Jurkat, Clone E6-1 (cell line): ENCODE measurements around the gene LYRM4.

Experiments
- DNase-seq: peaks from one replicate; pipeline ENCODE4 v3.0.0-alpha.2; 2011; ENCODE audit warnings: low read depth, low spot score
- H3K4me3 ChIP-seq: 2 replicates; pipeline ENCODE4 v1.5.1; 2011; ENCODE audit warnings: mild to moderate bottlenecking, low read length, control low read depth, moderate library complexity

The LYRM4 gene

DNA sequence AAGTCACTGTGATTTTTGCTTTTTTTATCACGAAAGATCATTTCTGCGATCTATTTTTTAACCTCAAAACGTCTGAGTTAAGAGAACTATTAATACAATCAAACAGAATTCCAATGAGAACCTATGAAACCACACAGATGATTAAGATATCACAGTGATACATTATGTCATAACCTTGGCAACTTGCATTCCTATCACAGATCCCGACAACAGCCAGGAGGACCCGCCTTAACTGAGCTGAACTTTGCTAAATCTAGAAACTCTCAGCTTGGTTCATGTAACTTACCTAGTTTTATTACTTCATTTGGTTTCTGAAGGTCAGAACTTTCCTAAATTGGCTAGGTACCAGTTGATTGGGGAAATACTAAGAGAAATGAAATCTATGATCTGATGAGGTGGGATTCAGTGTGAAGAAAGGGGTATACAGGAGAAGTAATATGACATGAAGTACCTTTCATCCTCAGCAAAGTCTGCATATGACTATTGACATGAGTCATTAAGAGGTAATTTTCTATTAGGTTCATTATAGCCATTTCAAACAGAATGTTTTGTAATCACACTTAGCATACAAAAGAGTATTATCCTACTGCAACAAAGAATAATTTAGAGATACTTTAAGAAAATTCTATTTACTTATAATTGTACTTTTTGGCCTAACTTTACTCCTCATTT is 11.2 kb downstream of the LYRM4 start:
- no peak for DNase-seq

DNA sequence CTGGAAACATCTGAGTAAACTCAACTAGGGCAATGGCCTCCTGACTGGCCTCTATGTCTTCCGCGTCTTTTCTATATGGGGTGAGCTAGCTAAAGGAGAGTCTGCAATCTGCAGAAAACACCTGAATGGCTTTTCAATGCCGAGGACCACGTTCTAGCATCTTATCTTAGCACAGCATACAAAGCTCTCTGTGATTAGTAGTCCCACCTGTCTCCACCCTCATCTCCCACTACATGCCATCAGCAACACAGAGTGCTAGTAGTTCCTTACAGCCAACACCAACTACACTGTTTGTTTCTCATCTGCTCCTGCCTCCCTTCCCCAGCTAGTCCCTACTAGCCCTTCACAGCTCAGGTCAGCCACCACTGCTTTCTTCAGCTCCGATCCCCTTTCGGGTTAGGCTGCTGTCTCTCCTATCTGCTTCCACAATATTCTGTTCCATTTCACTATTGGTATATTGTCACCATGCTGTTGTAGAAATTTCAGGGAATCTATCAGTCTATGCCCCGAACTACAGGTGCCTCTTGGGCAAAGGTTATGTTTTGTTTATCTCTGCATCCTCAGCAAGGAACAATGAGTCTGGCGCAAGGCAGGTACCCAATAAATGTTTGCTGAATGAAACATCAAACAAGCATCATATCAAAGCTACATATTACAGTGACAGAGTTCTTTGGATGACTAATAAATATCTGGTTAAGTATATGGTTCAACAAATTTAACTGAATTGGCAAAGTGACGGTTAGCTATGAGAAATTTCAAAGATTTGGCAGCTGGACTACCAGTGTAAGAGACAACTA is 12.2 kb downstream of the LYRM4 start:
- H3K4me3 ChIP-seq: no peak overlapping the region
- no peak for DNase-seq

More for the DNA sequence above, 11.2 kb downstream of the LYRM4 start:
- no peak overlapping the region for H3K4me3 ChIP-seq

DNA sequence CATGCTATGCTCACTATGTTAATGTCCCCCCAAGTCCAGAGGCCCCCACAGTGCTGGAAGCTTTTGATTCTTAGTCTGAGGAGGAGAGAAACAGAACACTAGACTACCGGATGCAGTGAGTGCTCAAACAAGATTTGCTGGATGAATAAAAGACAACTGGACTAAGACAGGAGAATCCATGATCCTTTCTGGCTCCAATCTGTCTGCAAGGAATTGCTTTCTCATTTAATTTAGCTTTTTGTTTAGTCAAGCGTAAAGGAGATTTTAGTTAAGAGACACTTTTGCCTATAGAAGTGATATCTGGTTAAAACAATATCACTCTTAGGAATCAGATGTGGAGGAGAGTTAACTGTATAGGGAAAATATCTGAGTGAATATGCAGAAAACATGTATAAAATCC is 13.5 kb downstream of the LYRM4 start:
- H3K4me3 ChIP-seq: no peak overlapping the region
- no peak for DNase-seq

DNA sequence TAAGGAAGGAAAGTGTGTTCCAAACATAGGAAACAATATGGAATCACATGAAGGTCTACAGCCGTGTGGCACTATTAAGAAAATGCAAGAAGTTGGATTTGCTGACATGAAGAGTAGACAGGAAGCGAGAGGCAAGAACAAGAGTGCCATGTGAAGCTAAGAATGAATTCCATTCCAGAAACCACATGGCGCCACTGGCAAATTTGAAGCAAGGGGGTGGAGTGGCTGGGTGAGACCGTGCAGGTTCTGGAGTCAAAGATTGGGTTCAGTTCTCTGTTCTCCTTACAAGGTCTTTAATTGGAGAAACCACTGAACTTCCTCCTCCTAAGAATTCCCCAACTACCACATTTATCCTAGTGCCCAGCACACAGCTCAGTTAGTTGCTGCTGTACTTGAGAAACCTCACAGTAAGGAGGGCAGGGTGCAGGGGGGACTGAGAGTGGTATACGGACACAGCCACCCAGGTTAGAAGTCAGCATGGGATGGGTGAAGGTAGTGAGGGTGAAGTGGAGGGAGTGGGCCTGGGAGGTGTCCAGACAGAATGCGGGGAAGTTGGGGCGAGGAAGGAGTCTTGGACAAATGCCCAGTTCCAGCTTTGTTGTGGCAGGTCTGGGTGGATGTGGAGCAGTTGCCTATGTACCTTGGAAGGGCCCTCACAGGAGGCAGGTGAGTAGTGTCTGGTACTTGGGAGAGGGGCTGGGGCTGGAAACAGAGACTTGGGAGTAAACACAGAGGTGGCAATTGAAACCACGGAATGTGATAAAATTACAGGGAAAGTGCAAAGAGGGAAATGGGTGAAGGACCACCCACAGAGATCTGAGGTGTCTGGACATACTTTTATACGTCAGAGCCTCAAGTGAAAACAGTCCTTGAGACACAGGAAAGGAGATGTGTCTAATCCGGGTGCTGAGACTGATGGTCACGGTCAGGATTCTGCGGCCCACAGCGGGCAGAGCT is 14.3 kb downstream of the LYRM4 start:
- no peak for DNase-seq
- no peak overlapping the region for H3K4me3 ChIP-seq

DNA sequence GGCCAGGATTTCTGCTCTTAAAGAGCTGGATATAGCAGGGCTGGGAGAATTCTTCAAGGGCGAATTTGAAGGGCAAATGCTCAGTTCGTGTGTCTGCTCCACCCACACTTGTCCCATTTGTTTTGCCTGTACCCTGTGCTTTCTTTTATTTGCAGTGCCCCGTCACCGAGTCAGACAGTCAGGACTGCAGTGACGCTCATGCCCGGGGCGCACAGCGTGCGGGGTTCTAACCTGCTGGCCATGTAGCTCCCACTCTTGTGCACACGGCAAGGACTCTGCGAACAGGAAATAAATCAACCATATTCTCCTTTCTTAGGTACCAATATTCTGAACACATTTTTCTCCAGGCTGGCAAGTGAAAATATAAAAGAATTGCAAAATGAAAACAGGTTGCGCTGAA is 17.7 kb downstream of the LYRM4 start:
- H3K4me3 ChIP-seq: no peak overlapping the region
- DNase-seq: no peak

DNA sequence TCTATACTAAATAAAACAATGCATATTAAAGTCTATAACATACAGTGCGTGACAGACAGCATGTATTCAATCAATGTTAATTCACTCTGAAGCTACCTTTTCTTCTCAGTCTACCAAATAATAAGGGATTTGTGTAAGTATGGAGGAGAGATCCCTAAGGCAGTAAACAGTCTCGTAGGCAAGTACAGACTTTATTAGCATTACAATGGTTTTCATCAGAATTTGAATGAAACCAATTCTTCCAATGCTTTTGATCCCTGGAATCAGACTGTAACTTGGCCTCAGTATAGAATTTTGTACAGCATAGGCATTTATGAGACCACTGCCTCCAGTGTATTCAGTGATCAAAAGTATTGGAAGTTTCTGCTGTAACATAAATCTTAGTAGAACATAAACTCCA is 19.5 kb downstream of the LYRM4 start:
- H3K4me3 ChIP-seq: no peak overlapping the region
- DNase-seq: no peak

DNA sequence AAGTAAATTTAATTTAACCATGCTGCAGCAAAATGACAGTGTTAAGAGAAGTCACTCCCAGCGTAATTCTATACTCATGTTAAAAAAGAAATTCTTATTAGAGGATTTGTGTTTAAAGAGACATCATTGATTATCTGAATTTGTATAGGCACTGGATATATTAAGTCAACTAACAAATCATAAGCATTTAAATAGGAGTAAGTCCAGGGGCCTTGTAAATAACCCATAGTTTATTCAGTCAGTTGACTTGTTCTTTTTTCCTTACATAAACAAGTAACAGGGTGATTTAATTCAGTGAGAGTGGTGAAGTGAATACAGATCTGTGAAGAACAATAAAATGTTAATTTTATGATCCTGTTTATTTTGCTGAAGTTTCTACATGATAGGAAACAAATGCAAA is 22.4 kb downstream of the LYRM4 start:
- DNase-seq: no peak
- no peak overlapping the region for H3K4me3 ChIP-seq

DNA sequence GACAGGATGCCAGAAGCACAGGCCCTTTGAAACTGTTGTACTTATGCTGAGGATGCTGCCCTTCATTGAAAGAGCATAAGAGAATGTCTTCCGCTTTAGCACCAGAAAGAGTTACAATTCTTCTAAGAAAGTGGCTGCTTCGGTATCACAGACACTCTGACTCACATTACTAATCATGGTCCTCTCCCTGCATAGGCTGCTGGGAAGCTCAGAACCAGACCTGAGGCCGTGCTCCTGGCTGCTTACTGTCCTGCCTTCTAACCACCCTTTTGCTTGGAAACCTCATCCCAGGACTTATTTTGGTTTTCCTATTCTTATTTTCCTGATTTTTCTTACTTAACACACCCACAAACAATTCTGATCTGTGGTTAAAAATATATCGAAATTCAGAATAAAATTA is 22.9 kb downstream of the LYRM4 start:
- H3K4me3 ChIP-seq: no peak overlapping the region
- no peak for DNase-seq

DNA sequence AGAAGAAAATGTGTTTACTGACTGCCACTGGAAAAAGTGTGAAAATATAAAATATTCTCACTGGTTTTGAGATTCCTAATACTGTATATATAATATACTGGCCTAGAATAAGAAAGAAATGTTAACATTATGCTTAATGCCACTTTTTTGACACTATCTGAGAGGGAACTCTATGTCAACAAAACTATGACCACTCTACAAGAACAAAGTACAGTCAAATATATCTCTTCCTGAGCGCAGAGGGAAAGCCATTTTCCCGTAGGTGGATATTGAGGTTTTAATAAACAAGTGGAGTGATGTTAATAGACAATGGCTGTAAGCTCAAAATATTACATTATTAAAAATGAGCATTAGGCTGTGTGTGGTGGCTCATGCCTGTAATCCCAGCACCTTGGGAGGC is 24.9 kb downstream of the LYRM4 start:
- no peak overlapping the region for H3K4me3 ChIP-seq
- DNase-seq: no peak

DNA sequence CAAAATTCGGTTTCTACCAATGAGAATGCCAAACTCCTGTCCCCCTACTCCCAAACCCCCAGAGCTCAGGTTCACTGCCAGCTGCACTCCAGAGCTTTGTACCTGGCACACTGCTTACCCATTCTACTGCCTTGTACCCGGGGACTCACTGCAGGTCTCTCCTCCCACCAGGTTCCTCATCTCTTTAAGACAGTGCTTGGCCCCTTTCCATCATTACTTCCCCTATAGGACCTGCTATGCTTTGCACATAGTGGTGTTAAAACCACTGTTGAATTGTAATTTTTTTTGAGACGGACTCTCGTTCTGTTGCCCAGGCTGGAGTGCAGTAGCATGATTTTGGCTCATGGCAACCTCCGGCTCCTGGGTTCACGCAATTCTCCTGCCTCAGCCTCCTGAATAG is 25.9 kb downstream of the LYRM4 start:
- DNase-seq: no peak
- H3K4me3 ChIP-seq: no peak overlapping the region

DNA sequence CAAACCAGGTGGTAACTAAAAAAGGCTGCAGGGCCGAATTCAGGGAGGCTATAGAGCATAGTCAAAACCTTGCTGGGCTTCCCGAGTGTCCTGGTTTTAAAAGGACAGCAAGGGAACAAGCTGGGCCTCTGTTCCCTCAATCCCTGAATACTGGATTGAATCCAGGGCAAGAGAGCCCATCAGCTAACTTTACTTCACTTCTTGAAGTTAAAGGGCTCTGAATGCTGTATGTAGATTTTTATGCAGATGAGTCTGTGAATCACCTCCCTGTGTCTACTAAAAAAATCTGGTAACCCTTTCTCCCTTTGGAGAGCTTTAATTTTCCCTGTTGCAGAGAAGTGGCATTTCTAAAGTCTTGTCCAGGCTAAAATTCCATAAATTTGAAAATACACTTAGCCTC is 29.5 kb downstream of the LYRM4 start:
- DNase-seq: no peak
- H3K4me3 ChIP-seq: no peak overlapping the region

DNA sequence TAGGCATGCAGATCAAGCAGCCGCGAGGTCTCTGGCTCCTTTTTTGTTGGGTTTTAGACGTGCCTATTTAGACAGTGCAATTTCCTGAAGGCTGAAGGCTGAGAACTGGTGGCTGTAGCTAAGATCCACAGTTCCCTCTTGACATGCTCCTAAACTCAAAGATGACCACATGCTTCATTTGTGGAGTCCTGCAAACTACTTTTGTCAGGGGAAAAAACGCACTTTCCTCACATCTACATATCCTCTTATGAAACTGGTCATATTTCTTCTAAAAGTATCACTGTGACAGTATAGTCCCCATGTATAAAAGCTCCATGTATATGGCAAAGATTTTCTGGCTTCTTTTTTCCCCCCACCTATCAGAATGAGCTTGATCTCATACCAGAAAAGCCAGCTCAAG is 30.7 kb downstream of the LYRM4 start:
- no peak for DNase-seq
- H3K4me3 ChIP-seq: no peak overlapping the region

DNA sequence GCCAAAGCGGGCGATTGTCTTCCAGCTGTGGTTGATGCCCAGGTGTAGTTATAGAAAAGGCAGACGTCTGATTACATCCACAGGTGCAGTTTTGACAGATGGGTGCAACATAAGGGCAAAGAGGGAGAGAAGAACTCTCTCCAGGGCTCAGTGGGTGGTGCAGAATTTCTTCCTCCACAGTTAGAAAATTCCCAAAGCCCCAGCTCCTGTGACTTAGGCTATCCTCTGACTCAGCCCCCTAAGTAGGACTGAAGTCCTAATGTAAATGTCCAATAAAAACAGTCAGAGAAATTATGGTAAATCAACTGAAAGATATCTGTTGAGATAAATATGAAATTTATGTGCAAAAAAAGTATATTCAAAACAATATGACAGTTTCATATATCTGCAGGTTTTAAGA is 31.4 kb downstream of the LYRM4 start:
- no peak for DNase-seq

DNA sequence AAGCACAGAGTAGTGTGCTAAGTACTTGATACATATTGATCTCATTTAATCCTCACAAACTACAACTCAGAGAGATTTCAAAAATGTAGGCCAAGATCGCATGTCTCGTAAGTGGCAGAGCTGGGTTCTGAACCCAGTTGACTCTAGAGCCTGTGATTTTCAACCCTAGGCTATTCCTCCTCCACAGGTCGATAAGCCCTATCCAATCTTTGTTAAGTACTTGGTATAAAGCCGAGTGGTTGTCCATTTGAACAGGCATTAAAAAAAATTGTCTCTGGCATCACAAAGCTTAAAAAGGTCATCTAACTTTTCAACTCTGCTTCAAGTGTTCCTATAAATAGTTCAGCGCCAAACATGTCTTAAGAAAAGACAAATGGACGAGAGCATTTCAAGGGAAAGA is 37.4 kb downstream of the LYRM4 start:
- no peak for DNase-seq
- H3K4me3 ChIP-seq: no peak overlapping the region

More for the DNA sequence above, 31.4 kb downstream of the LYRM4 start:
- H3K4me3 ChIP-seq: no peak overlapping the region

DNA sequence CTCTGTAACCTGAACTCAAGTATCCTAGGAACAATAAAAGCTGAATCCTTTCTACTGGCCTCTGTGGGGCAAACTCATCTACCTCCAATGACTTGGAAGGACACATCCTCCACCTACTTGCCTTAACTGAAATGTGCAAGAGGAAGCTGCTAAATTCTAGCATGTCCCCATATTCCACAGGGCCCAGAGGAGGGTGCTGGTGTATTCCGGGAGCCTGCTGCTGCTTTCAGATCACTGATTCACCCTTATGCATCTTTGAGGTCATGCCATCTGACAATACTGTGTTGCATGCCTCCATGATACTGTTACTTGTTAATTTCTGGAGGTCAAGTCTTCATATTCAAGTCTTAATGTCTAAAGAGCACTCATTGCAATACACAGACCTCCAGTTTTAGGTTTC is 40.3 kb downstream of the LYRM4 start:
- DNase-seq: no peak
- H3K4me3 ChIP-seq: no peak overlapping the region

DNA sequence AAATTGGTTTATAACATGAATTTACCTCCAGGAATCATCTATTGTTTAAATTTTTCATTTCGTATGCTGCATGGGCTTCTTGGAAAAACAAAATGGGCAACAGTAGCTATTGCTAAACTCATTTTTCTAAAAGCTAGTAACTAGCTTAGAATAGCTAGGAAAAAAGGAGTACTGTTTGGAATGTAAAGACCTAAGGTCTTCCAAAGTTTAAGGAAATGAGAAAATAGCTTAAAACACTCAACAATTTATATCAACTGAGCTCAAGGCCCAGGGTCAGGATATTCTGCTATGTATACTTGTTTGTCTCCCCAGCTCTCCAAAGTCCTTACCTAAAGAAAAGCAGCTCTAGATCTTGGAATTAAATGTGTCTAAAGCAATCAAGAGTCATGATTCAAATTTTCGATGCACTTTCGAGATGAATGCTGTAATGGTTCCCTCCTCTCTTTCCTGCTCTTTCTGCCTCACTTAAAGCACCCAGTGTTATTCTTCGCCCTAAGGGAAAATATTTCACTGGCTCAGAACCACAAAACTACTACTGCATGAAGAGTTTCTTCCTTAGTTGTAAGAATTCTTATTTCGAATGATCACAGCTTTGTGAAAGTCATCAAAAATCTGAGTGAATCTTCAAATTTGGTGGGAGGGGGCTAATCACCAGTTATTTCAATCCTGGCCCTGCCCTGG is 41.6 kb downstream of the LYRM4 start:
- no peak overlapping the region for H3K4me3 ChIP-seq
- DNase-seq: no peak

DNA sequence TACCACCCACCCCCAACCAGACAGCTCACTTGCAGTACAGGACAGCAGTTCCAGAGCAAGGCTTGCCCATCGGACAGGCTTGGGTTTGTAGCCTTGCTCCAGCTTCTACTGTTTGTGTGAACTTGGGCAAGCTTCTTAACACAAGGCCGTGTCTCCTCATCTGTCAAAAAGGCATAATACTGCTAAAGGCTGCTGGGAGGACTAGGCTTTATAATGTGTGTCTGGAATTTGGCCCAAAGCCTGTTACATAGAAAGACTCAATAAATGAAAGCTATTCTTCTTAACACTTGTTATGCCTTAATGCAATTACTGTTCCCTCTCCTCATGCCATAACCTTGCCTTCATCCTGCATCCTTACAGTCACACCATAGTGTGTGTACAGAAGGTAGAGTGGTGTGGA is 43.4 kb downstream of the LYRM4 start:
- DNase-seq: no peak
- H3K4me3 ChIP-seq: no peak overlapping the region

DNA sequence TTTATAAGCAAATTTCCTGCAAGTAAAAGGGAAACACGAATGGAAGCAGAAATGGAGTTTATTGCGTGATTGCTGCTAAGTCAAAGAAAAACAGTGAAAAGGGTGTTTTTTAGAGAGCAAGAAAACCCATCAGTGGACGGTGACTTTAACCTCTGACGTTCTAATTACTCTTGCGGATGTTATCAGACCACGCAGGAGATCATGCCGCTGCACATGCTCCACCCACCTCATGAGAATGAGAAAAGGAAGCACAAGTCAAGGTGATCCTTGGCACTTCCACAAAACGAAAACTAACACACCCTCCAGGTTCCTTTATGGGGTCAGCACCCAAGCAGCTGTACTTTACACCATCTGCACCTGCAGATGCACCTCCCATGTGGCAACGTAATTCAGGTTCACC is 45.0 kb downstream of the LYRM4 start:
- H3K4me3 ChIP-seq: no peak overlapping the region
- no peak for DNase-seq

DNA sequence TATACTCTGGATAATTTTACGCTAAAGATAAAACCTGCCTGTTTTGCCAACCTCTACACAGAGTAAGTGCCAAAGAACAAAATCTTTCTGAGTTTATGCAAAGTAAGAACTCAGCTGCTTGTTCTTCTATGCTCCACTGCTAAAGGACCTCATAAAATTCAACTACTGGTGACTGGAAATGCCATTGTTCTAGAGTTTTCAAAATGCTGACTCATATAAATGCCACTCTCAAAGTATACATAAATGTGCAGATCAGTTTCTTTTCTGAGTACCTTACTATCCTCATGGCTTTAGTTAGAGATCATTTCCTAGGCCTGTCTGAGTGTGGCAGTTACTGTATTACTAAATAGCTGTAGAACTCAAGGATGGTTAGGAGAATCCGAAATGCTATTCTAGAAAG is 45.6 kb downstream of the LYRM4 start:
- no peak overlapping the region for H3K4me3 ChIP-seq
- no peak for DNase-seq
